PFSK-1 (cell line): ENCODE results near the gene SCUBE3.

Experiments
- FOXP2 ChIP-seq: optimal IDR thresholded peaks from 2 replicates; pipeline ENCODE3; 2011; ENCODE audit warnings: borderline replicate concordance, control low read depth, inconsistent platforms; ENCODE audit not compliant: insufficient read depth; ENCODE audit errors: extremely low read length, extremely low read depth
- POLR2AphosphoS5 ChIP-seq: IDR thresholded peaks from 2 replicates; pipeline ENCODE4 v1.6.1; 2012; ENCODE audit warnings: low read depth, mild to moderate bottlenecking, control low read depth, low read length, moderate library complexity
- REST ChIP-seq, 2 experiments: IDR thresholded peaks; 2 replicates each; pipeline versions ENCODE4 v1.6.1 to v1.8.0; 2011 to 2012; ENCODE audit warnings: low read depth in 2 of 2, low read length in 2 of 2, control low read depth in 1 of 2, inconsistent platforms in 1 of 2, mild to moderate bottlenecking in 1 of 2, moderate library complexity in 1 of 2; ENCODE audit not compliant: insufficient read depth in 1 of 2
- SIN3A ChIP-seq: IDR thresholded peaks from 2 replicates; pipeline ENCODE4 v1.6.1; 2012; ENCODE audit warnings: mild to moderate bottlenecking, low read length, moderate library complexity, borderline replicate concordance; ENCODE audit not compliant: insufficient read depth
- TAF1 ChIP-seq: IDR thresholded peaks from 2 replicates; pipeline ENCODE4 v1.6.1; 2012; ENCODE audit warnings: low read length, control low read depth, borderline replicate concordance; ENCODE audit not compliant: insufficient read depth

The SCUBE3 gene

DNA sequence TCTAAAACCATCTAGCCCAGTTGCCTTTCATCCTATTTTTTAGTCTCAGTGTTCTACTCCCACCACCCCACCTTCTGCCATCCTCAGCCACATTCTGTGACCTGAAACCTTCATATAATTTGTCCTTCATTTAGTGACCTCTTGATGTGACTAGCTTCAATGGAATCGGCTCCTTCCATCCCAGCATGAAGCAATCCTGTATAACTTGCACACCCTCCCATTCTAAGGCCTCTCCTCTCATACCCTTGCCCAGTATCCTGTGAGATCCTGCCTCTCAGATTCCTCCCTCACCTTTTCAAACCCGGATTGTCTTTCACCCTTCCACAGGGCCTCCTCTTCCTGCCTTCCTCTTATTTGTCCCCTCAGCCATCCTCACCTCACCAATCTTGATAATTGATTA is 48.8 kb downstream of the SCUBE3 start:
- no peak for TF ChIP-seq SIN3A
- no peak for TF ChIP-seq REST (IDR thresholded peaks at IDR 0.05; ENCODE audit: insufficient read depth in 1 of 2, low read depth in 2 of 2, low read length in 2 of 2)
- no peak for TF ChIP-seq FOXP2
- TF ChIP-seq POLR2AphosphoS5: no peak

GRCh38 chr6:35264550-35265274 is 51.0 kb downstream of the SCUBE3 start:
- no peak for TF ChIP-seq REST (IDR thresholded peaks at IDR 0.05; ENCODE audit: insufficient read depth in 1 of 2, low read depth in 2 of 2, low read length in 2 of 2)
- no peak for TF ChIP-seq SIN3A
- TF ChIP-seq FOXP2: no peak
- TF ChIP-seq POLR2AphosphoS5: no peak
- TF ChIP-seq TAF1: no peak

- TF ChIP-seq FOXP2: no peak
- no peak for TF ChIP-seq SIN3A
- TF ChIP-seq REST (IDR thresholded peaks at IDR 0.05; ENCODE audit: insufficient read depth in 1 of 2, low read depth in 2 of 2, low read length in 2 of 2): no peak
- no peak for TF ChIP-seq TAF1
- no peak for TF ChIP-seq POLR2AphosphoS5
Measured at GRCh38 chr6:35265523-35265922, 51.8 kb downstream of the SCUBE3 start.

GRCh38 chr6:35267446-35267845 is 53.7 kb downstream of the SCUBE3 start:
- TF ChIP-seq TAF1: no peak
- TF ChIP-seq POLR2AphosphoS5: no peak
- TF ChIP-seq SIN3A: no peak
- TF ChIP-seq REST (IDR thresholded peaks at IDR 0.05; ENCODE audit: insufficient read depth in 1 of 2, low read depth in 2 of 2, low read length in 2 of 2): no peak
- no peak for TF ChIP-seq FOXP2

GRCh38 chr6:35267897-35268296 is 54.1 kb downstream of the SCUBE3 start:
- TF ChIP-seq REST (IDR thresholded peaks at IDR 0.05; ENCODE audit: insufficient read depth in 1 of 2, low read depth in 2 of 2, low read length in 2 of 2) (no peak), SIN3A (no peak), POLR2AphosphoS5 (no peak), TAF1 (no peak), FOXP2 (no peak)
